HEK293T (cell line): ENCODE measurements around the gene ZNF330.
"Not testable (repeated sequence)": the region's sequence is repeated elsewhere in the genome, so short reads cannot be mapped to it uniquely, and the experiment has no call there.

Experiments used
- CTCF ChIA-PET: fragments of 350-600 bp; formaldehyde crosslinking; extraction: SDS; loops from one replicate; lab custom pipeline; 2021; ENCODE audit warnings: antibody characterized with exemption, inconsistent platforms; lab: Yijun Ruan, JAX
- POLR2A ChIA-PET: fragments of 350-600 bp; formaldehyde crosslinking; extraction: SDS; loops from one replicate; lab custom pipeline; 2020; ENCODE audit warnings: antibody characterized with exemption, inconsistent platforms; lab: Yijun Ruan, JAX
- DNase-seq: peaks from one replicate; pipeline ENCODE4 v3.0.0; 2012; ENCODE audit warnings: mixed read lengths; ENCODE audit errors: extremely low spot score
- ARNT ChIP-seq: fragments of 450-650 bp; IDR thresholded peaks from 2 replicates; pipeline ENCODE4 v1.6.1; 2017; ENCODE audit warnings: mild to moderate bottlenecking
- BHLHE40 ChIP-seq: fragments of 450-650 bp; IDR thresholded peaks from 2 replicates; pipeline ENCODE4 v1.6.1; 2016; ENCODE audit warnings: mild to moderate bottlenecking, moderate library complexity, borderline replicate concordance
- CTBP1 ChIP-seq: fragments of 450-650 bp; IDR thresholded peaks from 2 replicates; pipeline ENCODE4 v1.6.1; 2016; ENCODE audit warnings: borderline replicate concordance
- ELF4 ChIP-seq: fragments of 450-650 bp; IDR thresholded peaks from 2 replicates; pipeline ENCODE4 v1.6.1; 2017; ENCODE audit warnings: antibody characterized with exemption
- FOXA1 ChIP-seq: fragments of 450-650 bp; IDR thresholded peaks from 2 replicates; pipeline ENCODE4 v1.6.1; 2016; ENCODE audit warnings: mild to moderate bottlenecking
- FOXK2 ChIP-seq: fragments of 450-650 bp; IDR thresholded peaks from 2 replicates; pipeline ENCODE4 v1.6.1; 2016; ENCODE audit warnings: mild to moderate bottlenecking
- FOXM1 ChIP-seq: fragments of 450-650 bp; IDR thresholded peaks from 2 replicates; pipeline ENCODE4 v1.6.1; 2017; ENCODE audit warnings: mild to moderate bottlenecking, borderline replicate concordance
- HDGF ChIP-seq: fragments of 450-650 bp; IDR thresholded peaks from 2 replicates; pipeline ENCODE4 v1.6.1; 2017; ENCODE audit warnings: antibody characterized with exemption, borderline replicate concordance
- L3MBTL2 ChIP-seq: fragments of 450-650 bp; conservative IDR thresholded peaks from 2 replicates; pipeline ENCODE4 v1.6.1; 2016; ENCODE audit warnings: mild to moderate bottlenecking
- LEF1 ChIP-seq: fragments of 450-650 bp; IDR thresholded peaks from 2 replicates; pipeline ENCODE4 v1.6.1; 2017; ENCODE audit warnings: mild to moderate bottlenecking, borderline replicate concordance
- NFRKB ChIP-seq: fragments of 450-650 bp; IDR thresholded peaks from 2 replicates; pipeline ENCODE4 v1.6.1; 2016; ENCODE audit warnings: mild to moderate bottlenecking, moderate library complexity
- PKNOX1 ChIP-seq: fragments of 450-650 bp; IDR thresholded peaks from 2 replicates; pipeline ENCODE4 v1.6.1; 2016
- SP1 ChIP-seq: fragments of 450-650 bp; IDR thresholded peaks from 2 replicates; pipeline ENCODE4 v1.6.1; 2017
- SUZ12 ChIP-seq: fragments of 450-650 bp; IDR thresholded peaks from 2 replicates; pipeline ENCODE4 v1.6.1; 2016; ENCODE audit warnings: mild to moderate bottlenecking
- TARDBP ChIP-seq: fragments of 450-650 bp; IDR thresholded peaks from 2 replicates; pipeline ENCODE4 v1.6.1; 2016
- ZNF384 ChIP-seq: fragments of 450-650 bp; IDR thresholded peaks from 2 replicates; pipeline ENCODE4 v1.6.1; 2016

The ZNF330 gene

GRCh38 chr4:141220691-141221659, at the start of gene ZNF330:
Gene ZNF330 (plus strand): TSS chr4:141220895. CDS start chr4:141222372, 1,477 bp downstream.
- DNase-seq: peak; percentile 92
- POLR2A ChIA-PET: no interaction called here
- TF ChIP-seq FOXM1 (no peak; the same call in 1 of the 2 replicates), L3MBTL2 (peak; percentile 43), SP1 (peak; percentile 29; the same call in 1 of the 2 replicates), PKNOX1 (peak; percentile 45; the same call in 1 of the 2 replicates)
- CTCF ChIA-PET: no interaction called here

GRCh38 chr4:141174457-141174856, 46.2 kb upstream of the ZNF330 start:
- ChIA-PET POLR2A (no interaction called here), CTCF (no interaction called here)
- no peak for TF ChIP-seq LEF1
- no peak for TF ChIP-seq BHLHE40
- no peak for TF ChIP-seq ZNF384
- TF ChIP-seq HDGF: no peak
- no peak for TF ChIP-seq PKNOX1
- TF ChIP-seq FOXK2: no peak
- TF ChIP-seq ELF4: no peak
- no peak for TF ChIP-seq L3MBTL2
- TF ChIP-seq ARNT: no peak
- TF ChIP-seq SP1: no peak
- no peak for TF ChIP-seq TARDBP
- no peak for TF ChIP-seq FOXM1
- TF ChIP-seq FOXA1: no peak
- no peak for TF ChIP-seq CTBP1
- no peak for TF ChIP-seq NFRKB
- TF ChIP-seq SUZ12: no peak
- DNase-seq: no peak

- ChIA-PET POLR2A (no interaction called here), CTCF (no interaction called here)
- TF ChIP-seq FOXK2: no peak
- TF ChIP-seq ELF4: no peak
- no peak for TF ChIP-seq SP1
- TF ChIP-seq L3MBTL2: no peak
- no peak for DNase-seq
Observed at GRCh38 chr4:141177171-141177570, 43.5 kb upstream of the ZNF330 start.

- ChIA-PET CTCF (no interaction called here), POLR2A (no interaction called here)
- DNase-seq: no peak
- no peak for TF ChIP-seq LEF1
- no peak for TF ChIP-seq ARNT
- TF ChIP-seq CTBP1: no peak
- no peak for TF ChIP-seq HDGF
- no peak for TF ChIP-seq PKNOX1
- TF ChIP-seq FOXA1: no peak
- no peak for TF ChIP-seq SP1
- no peak for TF ChIP-seq FOXM1
- no peak for TF ChIP-seq TARDBP
- TF ChIP-seq FOXK2: no peak
- no peak for TF ChIP-seq ZNF384
- no peak for TF ChIP-seq L3MBTL2
- no peak for TF ChIP-seq BHLHE40
Observed at GRCh38 chr4:141179474-141180373, 41.0 kb upstream of the ZNF330 start.

- ChIA-PET POLR2A (no interaction called here), CTCF (no interaction called here)
- no peak for DNase-seq
- TF ChIP-seq FOXA1: no peak
- no peak for TF ChIP-seq CTBP1
- no peak for TF ChIP-seq LEF1
- TF ChIP-seq SUZ12: no peak
- TF ChIP-seq FOXK2: no peak
- no peak for TF ChIP-seq ARNT
- no peak for TF ChIP-seq BHLHE40
- no peak for TF ChIP-seq ZNF384
- no peak for TF ChIP-seq SP1
- no peak for TF ChIP-seq NFRKB
- no peak for TF ChIP-seq HDGF
Observed at GRCh38 chr4:141180991-141181761, 39.5 kb upstream of the ZNF330 start.

GRCh38 chr4:141183491-141183890, 37.2 kb upstream of the ZNF330 start:
- POLR2A ChIA-PET, DNase-seq, CTCF ChIA-PET: not testable (repeated sequence)
